ENCODE data around the gene NPHP4. TPM values are rescaled to one million over a fixed set of nuclear protein-coding genes. Genes with fewer than 3 reads are reported as not detected.

NPHP4 gene
- total and polyA plus RNA-seq, 9 of the 15 experiments (the other 6 are each of a cell fraction or from before 2014, with no cell fraction given) = 0.52 to 26.2 (median 6.7) TPM

DNA sequence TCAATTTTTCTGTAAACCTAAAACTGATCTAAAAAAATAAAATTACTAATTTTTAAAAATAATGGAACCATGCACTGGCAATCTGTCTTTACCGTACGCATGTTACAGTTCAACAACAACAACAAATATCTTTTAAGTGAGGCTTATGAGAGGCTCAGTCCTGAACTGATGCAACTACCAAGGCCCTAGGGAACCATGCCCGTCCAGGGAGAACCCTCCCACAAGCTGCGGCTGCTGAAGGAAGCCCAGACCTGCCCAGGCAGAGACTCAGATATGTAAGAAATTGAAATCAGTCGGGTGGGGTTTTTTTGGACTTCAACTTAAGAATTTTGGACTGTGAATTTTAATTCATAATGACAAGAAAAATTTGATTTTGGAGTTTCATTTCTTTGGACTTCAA is 91.1 kb downstream of the NPHP4 start (continued):
- no peak for TF ChIP-seq NR2F6 (CRISPR knock-in tag; IDR thresholded peaks at IDR 0.05)
- no peak for TF ChIP-seq SAFB2 (IDR thresholded peaks at IDR 0.05; ENCODE audit: borderline replicate concordance, low read depth, low read length, severe bottlenecking)
- no peak for TF ChIP-seq ARNT (IDR thresholded peaks at IDR 0.05)
- no peak for TF ChIP-seq ZNF785 (CRISPR knock-in tag; IDR thresholded peaks at IDR 0.05)

DNA sequence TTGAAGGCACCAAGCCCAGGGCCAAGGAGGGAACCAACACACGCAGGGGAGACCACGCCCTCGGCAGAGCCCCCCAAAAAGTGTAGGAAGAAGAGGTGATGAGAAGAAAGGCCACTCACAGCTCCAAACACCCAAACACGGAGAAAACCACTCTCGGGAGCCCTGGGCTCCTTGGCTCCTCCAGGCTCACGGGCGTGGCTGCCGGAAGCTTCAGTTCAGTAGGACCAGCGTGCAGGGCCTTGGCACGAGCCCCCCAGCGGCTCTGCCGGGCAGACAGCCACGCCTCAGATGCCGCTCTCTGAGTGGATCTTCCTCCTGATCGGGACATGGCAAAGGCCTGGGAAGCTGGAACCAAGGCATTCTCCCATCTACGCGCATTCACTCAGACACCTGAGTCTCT is 94.0 kb downstream of the NPHP4 start:
- FAIRE-seq (no peak), ATAC-seq (no peak), DNase-seq (ENCODE audit: extremely low read depth in 1 of 4, low spot score in 3 of 4) (no peak)
- in situ Hi-C loops (cut with MboI) (no loop called here), intact Hi-C loops (cut with micrococcal nuclease) (no loop called here)
- no peak overlapping the region for H3K27ac ChIP-seq (ENCODE audit: extremely low read depth, low read depth, low read length)
- H3K9ac ChIP-seq (ENCODE audit: insufficient read depth in 1 of 2, low read depth in 2 of 2, low read length in 2 of 2) = no peak overlapping the region
- H2AFZ ChIP-seq (ENCODE audit: low read depth, low read length) = no peak overlapping the region
- no peaks in the 10 kb centered on the region for H3K9me3 ChIP-seq (replicated peaks; ENCODE audit: control insufficient read depth, insufficient read depth, low read depth, low read length)
- CTCF ChIA-PET (ENCODE audit: low intra/inter-chr PET ratio) = no interaction called here
- H3K9me1 ChIP-seq (ENCODE audit: control insufficient read depth, insufficient read depth, low read length) = no peaks in the 10 kb centered on the region
- WGBS (ENCODE audit: insufficient coverage, low coverage, missing lambda C conversion rate) = 78% methylated on average over 17 of the region's 17 CpGs
- BruUV-seq (replicated peaks) = no TSS peak
- no peaks in the 10 kb centered on the region for H4K20me1 ChIP-seq (replicated peaks; ENCODE audit: control insufficient read depth, insufficient read depth, low read length)
- POLR2A ChIA-PET = interaction anchor here (0.6 kb wide), 1 partner anchor 145 kb away, joined by 3 read pairs; no protein-coding TSS in a partner anchor
- H3K27me3 ChIP-seq (ENCODE audit: control insufficient read depth in 2 of 2, insufficient read depth in 2 of 2, low read length in 2 of 2) = no peaks in the 10 kb centered on the region
- no peak overlapping the region for H3K4me2 ChIP-seq (ENCODE audit: insufficient read depth, low read length)
- peaks cover 6% of the 10 kb centered on the region; the same call in 1 of the 3 replicates for H3K36me3 ChIP-seq (ENCODE audit: control insufficient read depth, insufficient read depth, low read length)
- no peak overlapping the region for H3K4me3 ChIP-seq
- peaks cover 0 to 1% of the 10 kb centered on the region in 2 experiments; a peak in 1 of 5 replicates for H3K4me1 ChIP-seq (replicated peaks in 1 of 2; ENCODE audit: control insufficient read depth in 2 of 2, insufficient read depth in 2 of 2, low read length in 2 of 2)
- no peaks in the 10 kb centered on the region for H3K79me2 ChIP-seq (ENCODE audit: control insufficient read depth, insufficient read depth, low read length)
- TF ChIP-seq CEBPB (tag; IDR thresholded peaks at IDR 0.05) (no peak), ZFP1 (CRISPR knock-in tag; IDR thresholded peaks at IDR 0.05) (no peak), GTF2A2 (tag; IDR thresholded peaks at IDR 0.05) (no peak), SAFB2 (IDR thresholded peaks at IDR 0.05; ENCODE audit: borderline replicate concordance, low read depth, low read length, severe bottlenecking) (no peak), MTF1 (CRISPR knock-in tag; IDR thresholded peaks at IDR 0.05; ENCODE audit: borderline replicate concordance) (no peak), TAF9B (IDR thresholded peaks at IDR 0.05; ENCODE audit: partially characterized antibody) (no peak), ZNF785 (CRISPR knock-in tag; IDR thresholded peaks at IDR 0.05) (no peak)
